ENCODE measurements around the gene TCF12. TPM values are rescaled to one million over a fixed set of nuclear protein-coding genes. Genes with fewer than 3 reads are reported as not detected.

The TCF12 gene
- total and polyA plus RNA-seq, 2 donors (not counting 3 experiments of a cell fraction or from before 2014, with no cell fraction given): 72.1 to 133 TPM

- DNase-seq (ENCODE audit: low read depth, low spot score) (no peak), FAIRE-seq (no peak)
- H3K4me1 ChIP-seq (ENCODE audit: control insufficient read depth, extremely low read depth, insufficient read depth, low read length): peaks cover 36% of the 10 kb centered on the region
- H3K27me3 ChIP-seq (ENCODE audit: control insufficient read depth in 2 of 2, insufficient read depth in 2 of 2, low read length in 2 of 2): no peaks in the 10 kb centered on the region
- H3K9me1 ChIP-seq (replicated peaks; ENCODE audit: control insufficient read depth, extremely low read depth, insufficient read depth, low read length): no peaks in the 10 kb centered on the region
- dilution Hi-C loops (cut with MboI; ENCODE audit: extremely low pct_ligation_motif_present, low sequenced_read_pairs): no loop called here
- H3K9ac ChIP-seq (replicated peaks; ENCODE audit: extremely low read depth, insufficient read depth, low read length): no peak overlapping the region
- CTCF ChIA-PET: no interaction called here
- POLR2A ChIA-PET: no interaction called here
- H3K4me3 ChIP-seq (replicated peaks in 1 of 3; ENCODE audit: insufficient read depth in 1 of 3, low read depth in 1 of 3, low read length in 3 of 3): no peak overlapping the region
- H4K20me1 ChIP-seq (replicated peaks; ENCODE audit: control insufficient read depth, extremely low read depth, insufficient read depth, low read length): no peaks in the 10 kb centered on the region
- no TSS peak for BruUV-seq (replicated peaks)
- H2AFZ ChIP-seq (ENCODE audit: low read depth, low read length): no peak overlapping the region
- H3K79me2 ChIP-seq (ENCODE audit: control insufficient read depth, insufficient read depth, low read length): peaks cover 50% of the 10 kb centered on the region
- no peak overlapping the region for H3K4me2 ChIP-seq (ENCODE audit: insufficient read depth, low read length)
- H3K9me3 ChIP-seq (replicated peaks; ENCODE audit: control insufficient read depth, insufficient read depth, low read length): no peaks in the 10 kb centered on the region
- intact Hi-C loops (cut with micrococcal nuclease): no loop called here
- peaks cover 0 to 5% of the 10 kb centered on the region in 2 experiments for H3K36me3 ChIP-seq (ENCODE audit: control insufficient read depth in 2 of 2, extremely low read depth in 1 of 2, insufficient read depth in 2 of 2, low read length in 2 of 2)
- H3K27ac ChIP-seq (ENCODE audit: insufficient read depth, low read depth, low read length): no peak overlapping the region
- TF ChIP-seq GATA2 (IDR thresholded peaks at IDR 0.05; ENCODE audit: insufficient read depth, insufficient read length, low read depth, low read length) (no peak), EZH2 (IDR thresholded peaks at IDR 0.05; ENCODE audit: borderline replicate concordance, low read depth, low read length, severe bottlenecking) (no peak), POLR2A (IDR thresholded peaks at IDR 0.05; ENCODE audit: low read depth, low read length) (no peak), MAX (IDR thresholded peaks at IDR 0.05; ENCODE audit: insufficient read depth, insufficient read length) (no peak), FOS (IDR thresholded peaks at IDR 0.05; ENCODE audit: borderline replicate concordance, insufficient read depth, low read length) (no peak), MYC (IDR thresholded peaks at IDR 0.05; ENCODE audit: low read depth, low read length) (no peak), JUN (IDR thresholded peaks at IDR 0.05; ENCODE audit: borderline replicate concordance, insufficient read depth, insufficient read length, low read depth) (no peak), CTCF (IDR thresholded peaks at IDR 0.05; ENCODE audit: extremely low read depth in 1 of 2, insufficient read depth in 1 of 2, low read depth in 1 of 2, low read length in 2 of 2) (no peak), POLR2AphosphoS5 (IDR thresholded peaks at IDR 0.05; ENCODE audit: insufficient read depth, low read depth, low read length) (no peak)
Observed at GRCh38 chr15:57064033-57064432, 145.6 kb downstream of the TCF12 start.
